Measurements from ENCODE around the gene ICAM1. TPM values are rescaled to one million over a fixed set of nuclear protein-coding genes. Genes with fewer than 3 reads are reported as not detected.

The ICAM1 gene
- total and polyA plus RNA-seq, 2 of the 13 experiments (the other 11 are each of a cell fraction or from before 2014, with no cell fraction given), result 37.9 to 98.4 TPM

DNA sequence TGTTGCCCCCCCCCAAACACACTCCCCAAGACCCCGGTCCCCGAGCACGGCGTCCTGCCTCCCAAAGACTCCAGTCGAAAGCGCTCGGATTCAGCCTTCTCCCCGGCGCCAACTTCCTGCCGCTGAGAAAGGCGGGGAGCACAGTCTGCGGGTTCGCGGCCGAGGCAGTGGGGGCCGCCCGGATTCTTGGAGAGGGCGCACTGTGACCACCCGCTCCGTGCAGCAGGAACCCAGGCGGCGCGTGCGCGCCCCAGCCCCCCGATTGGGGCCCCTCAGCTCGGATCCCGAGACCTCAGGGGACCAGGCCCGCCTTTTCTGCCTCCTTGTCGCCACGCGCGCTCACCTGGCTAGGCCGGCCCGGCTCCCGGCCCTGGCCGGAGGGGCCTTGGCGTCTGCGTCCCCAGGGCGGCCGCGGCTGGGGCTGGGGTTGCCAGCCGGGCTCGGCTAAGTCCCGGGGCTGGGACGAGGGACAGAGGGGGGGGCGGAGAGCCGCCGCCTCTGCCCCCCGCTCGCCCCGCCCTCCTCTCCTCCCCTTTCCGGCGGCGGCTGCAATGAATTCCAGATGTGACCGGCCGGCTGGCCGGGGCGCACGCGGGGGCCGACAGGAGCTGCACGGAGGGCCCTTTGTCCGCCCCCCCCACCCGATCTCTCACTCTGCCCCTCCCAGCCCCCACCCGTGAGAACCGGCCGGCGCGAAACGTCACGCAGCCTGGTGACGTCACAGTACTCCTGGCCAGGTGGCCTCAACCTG lies 39.9 kb upstream of the ICAM1 start, which contains the start of gene S1PR2 (continued):
- TF ChIP-seq, protein P1, sequence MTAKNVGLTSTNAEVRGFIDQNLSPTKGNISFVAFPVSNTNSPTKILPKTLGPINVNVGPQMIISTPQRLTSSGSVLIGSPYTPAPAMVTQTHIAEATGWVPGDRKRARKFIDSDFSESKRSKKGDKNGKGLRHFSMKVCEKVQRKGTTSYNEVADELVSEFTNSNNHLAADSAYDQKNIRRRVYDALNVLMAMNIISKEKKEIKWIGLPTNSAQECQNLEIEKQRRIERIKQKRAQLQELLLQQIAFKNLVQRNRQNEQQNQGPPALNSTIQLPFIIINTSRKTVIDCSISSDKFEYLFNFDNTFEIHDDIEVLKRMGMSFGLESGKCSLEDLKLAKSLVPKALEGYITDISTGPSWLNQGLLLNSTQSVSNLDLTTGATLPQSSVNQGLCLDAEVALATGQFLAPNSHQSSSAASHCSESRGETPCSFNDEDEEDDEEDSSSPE (CRISPR knock-in tag; IDR thresholded peaks at IDR 0.05), result no peak
- TF ChIP-seq, protein P2, sequence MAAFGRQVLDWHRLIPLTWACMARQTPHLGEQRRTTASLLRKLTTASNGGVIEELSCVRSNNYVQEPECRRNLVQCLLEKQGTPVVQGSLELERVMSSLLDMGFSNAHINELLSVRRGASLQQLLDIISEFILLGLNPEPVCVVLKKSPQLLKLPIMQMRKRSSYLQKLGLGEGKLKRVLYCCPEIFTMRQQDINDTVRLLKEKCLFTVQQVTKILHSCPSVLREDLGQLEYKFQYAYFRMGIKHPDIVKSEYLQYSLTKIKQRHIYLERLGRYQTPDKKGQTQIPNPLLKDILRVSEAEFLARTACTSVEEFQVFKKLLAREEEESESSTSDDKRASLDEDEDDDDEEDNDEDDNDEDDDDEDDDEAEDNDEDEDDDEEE (CRISPR knock-in tag; IDR thresholded peaks at IDR 0.05), result no peak
- no peak for TF ChIP-seq AGO2 (optimal IDR thresholded peaks at IDR 0.05; ENCODE audit: low read depth, low read length)
- 0 out of 2 replicates have a peak, but pooled peaks have one; percentile 36 for TF ChIP-seq NRL (CRISPR knock-in tag; IDR thresholded peaks at IDR 0.05; ENCODE audit: borderline replicate concordance)
- TF ChIP-seq, protein P3, sequence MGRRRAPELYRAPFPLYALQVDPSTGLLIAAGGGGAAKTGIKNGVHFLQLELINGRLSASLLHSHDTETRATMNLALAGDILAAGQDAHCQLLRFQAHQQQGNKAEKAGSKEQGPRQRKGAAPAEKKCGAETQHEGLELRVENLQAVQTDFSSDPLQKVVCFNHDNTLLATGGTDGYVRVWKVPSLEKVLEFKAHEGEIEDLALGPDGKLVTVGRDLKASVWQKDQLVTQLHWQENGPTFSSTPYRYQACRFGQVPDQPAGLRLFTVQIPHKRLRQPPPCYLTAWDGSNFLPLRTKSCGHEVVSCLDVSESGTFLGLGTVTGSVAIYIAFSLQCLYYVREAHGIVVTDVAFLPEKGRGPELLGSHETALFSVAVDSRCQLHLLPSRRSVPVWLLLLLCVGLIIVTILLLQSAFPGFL (CRISPR knock-in tag; IDR thresholded peaks at IDR 0.05), result no peak
- no peak for TF ChIP-seq PAX8 (CRISPR knock-in tag; IDR thresholded peaks at IDR 0.05; ENCODE audit: borderline replicate concordance)
- TF ChIP-seq FOXC1 (CRISPR knock-in tag; IDR thresholded peaks at IDR 0.05; ENCODE audit: borderline replicate concordance), result 0 out of 2 replicates have a peak, but pooled peaks have one; percentile 17
- TF ChIP-seq E2F1 (CRISPR knock-in tag; IDR thresholded peaks at IDR 0.05), result no peak
- TF ChIP-seq ZBTB42 (CRISPR knock-in tag; IDR thresholded peaks at IDR 0.05), result peak; percentile 78; the same call in 1 of the 2 replicates
- no peak for TF ChIP-seq IRF2 (CRISPR knock-in tag; IDR thresholded peaks at IDR 0.05)
- peak; percentile 65 for TF ChIP-seq GABPB1 (CRISPR knock-in tag; IDR thresholded peaks at IDR 0.05)
- TF ChIP-seq PATZ1 (CRISPR knock-in tag; IDR thresholded peaks at IDR 0.05), result peak; percentile 91
- TF ChIP-seq, protein P4, sequence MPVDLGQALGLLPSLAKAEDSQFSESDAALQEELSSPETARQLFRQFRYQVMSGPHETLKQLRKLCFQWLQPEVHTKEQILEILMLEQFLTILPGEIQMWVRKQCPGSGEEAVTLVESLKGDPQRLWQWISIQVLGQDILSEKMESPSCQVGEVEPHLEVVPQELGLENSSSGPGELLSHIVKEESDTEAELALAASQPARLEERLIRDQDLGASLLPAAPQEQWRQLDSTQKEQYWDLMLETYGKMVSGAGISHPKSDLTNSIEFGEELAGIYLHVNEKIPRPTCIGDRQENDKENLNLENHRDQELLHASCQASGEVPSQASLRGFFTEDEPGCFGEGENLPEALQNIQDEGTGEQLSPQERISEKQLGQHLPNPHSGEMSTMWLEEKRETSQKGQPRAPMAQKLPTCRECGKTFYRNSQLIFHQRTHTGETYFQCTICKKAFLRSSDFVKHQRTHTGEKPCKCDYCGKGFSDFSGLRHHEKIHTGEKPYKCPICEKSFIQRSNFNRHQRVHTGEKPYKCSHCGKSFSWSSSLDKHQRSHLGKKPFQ (CRISPR knock-in tag; IDR thresholded peaks at IDR 0.05; ENCODE audit: insufficient replicate concordance), result no peak
- TF ChIP-seq, protein P5, sequence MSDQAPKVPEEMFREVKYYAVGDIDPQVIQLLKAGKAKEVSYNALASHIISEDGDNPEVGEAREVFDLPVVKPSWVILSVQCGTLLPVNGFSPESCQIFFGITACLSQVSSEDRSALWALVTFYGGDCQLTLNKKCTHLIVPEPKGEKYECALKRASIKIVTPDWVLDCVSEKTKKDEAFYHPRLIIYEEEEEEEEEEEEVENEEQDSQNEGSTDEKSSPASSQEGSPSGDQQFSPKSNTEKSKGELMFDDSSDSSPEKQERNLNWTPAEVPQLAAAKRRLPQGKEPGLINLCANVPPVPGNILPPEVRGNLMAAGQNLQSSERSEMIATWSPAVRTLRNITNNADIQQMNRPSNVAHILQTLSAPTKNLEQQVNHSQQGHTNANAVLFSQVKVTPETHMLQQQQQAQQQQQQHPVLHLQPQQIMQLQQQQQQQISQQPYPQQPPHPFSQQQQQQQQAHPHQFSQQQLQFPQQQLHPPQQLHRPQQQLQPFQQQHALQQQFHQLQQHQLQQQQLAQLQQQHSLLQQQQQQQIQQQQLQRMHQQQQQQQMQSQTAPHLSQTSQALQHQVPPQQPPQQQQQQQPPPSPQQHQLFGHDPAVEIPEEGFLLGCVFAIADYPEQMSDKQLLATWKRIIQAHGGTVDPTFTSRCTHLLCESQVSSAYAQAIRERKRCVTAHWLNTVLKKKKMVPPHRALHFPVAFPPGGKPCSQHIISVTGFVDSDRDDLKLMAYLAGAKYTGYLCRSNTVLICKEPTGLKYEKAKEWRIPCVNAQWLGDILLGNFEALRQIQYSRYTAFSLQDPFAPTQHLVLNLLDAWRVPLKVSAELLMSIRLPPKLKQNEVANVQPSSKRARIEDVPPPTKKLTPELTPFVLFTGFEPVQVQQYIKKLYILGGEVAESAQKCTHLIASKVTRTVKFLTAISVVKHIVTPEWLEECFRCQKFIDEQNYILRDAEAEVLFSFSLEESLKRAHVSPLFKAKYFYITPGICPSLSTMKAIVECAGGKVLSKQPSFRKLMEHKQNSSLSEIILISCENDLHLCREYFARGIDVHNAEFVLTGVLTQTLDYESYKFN (CRISPR knock-in tag; conservative IDR thresholded peaks at IDR 0.05), result 0 out of 2 replicates have a peak, but pooled peaks have one; percentile 17

All from HepG2 (cell line).